22Rv1 (cell line): ENCODE results near the gene SLC6A5.

ENCODE experiments used
- CTCF ChIP-seq: fragments of 450-650 bp; IDR thresholded peaks from 2 replicates; pipeline ENCODE4 v1.5.1; 2017; ENCODE audit warnings: mild to moderate bottlenecking
- ZFX ChIP-seq: fragments of 450-650 bp; IDR thresholded peaks from 2 replicates; pipeline ENCODE4 v1.6.1; 2017; ENCODE audit warnings: antibody characterized with exemption, borderline replicate concordance

- TF ChIP-seq CTCF (no peak), ZFX (no peak)
Observed at GRCh38 chr11:20592741-20593140, 6.7 kb upstream of the SLC6A5 start.
